A549 treated with RU486 at 1 μM for 4 hours (cell line): ENCODE results near the gene ADCY4. TPM values are rescaled to one million over a fixed set of nuclear protein-coding genes. Genes with fewer than 3 reads are reported as not detected.

Experiments
- total RNA-seq: library from RNA; stranded (reverse); fragments of 200-300 nt; extraction: Qiagen RNA extraction; gene quantifications from 5 replicates; pipeline ENCODE4 v1.2.3, GENCODE V29; 2022; ENCODE audit warnings: low read depth

ADCY4 gene
- not detected in 5 replicates for total RNA-seq

GRCh38 chr14:24334431-24335291 is at the start of gene ADCY4:
Gene ADCY4, minus strand, starts transcription at chr14:24335071. Its CDS starts 419 bp downstream, at chr14:24334652.

GRCh38 chr14:24367514-24368211 is 32.8 kb upstream of the ADCY4 start, which contains the start of gene NFATC4:
Gene NFATC4, plus strand, starts transcription at chr14:24368184. Its CDS starts 157 bp downstream, at chr14:24368341.

GRCh38 chr14:24339284-24340151 is 4.6 kb upstream of the ADCY4 start, which contains the start of gene RIPK3:
Gene RIPK3, minus strand, starts transcription at chr14:24339991. Its CDS starts 165 bp downstream, at chr14:24339826.

GRCh38 chr14:24310646-24311604 is 23.9 kb downstream of the ADCY4 start, which contains the start of gene LTB4R:
Gene LTB4R, plus strand, starts transcription at chr14:24311502. Its CDS starts 4,150 bp downstream, at chr14:24315652.

GRCh38 chr14:24309538-24310264 is 25.2 kb downstream of the ADCY4 start, which contains the start of gene LTB4R2:
Gene LTB4R2, plus strand, starts transcription at chr14:24310140. Its CDS starts 525 bp downstream, at chr14:24310665.

GRCh38 chr14:24307575-24308341 is 27.1 kb downstream of the ADCY4 start, which contains the start of gene CIDEB:
Gene CIDEB, minus strand, starts transcription at chr14:24307977. Its CDS starts 119 bp downstream, at chr14:24307858.

GRCh38 chr14:24299255-24300191 is 35.3 kb downstream of the ADCY4 start, which contains the start of the genes DHRS1 and NOP9:
Gene DHRS1, minus strand, starts transcription at chr14:24299780. Its CDS starts 674 bp downstream, at chr14:24299106.
Gene NOP9, plus strand, starts transcription at chr14:24299850. Its CDS starts 105 bp downstream, at chr14:24299955.

GRCh38 chr14:24271134-24271833 is 63.6 kb downstream of the ADCY4 start, which contains the start of gene RABGGTA:
Gene RABGGTA, minus strand, starts transcription at chr14:24271597. Its CDS starts 482 bp downstream, at chr14:24271115.

Other genes with a start within 250 kb of the ADCY4 start
- 16.5 to 22.6 TPM (median 20.9 TPM) in 5 replicates for gene PCK2, start 240.8 kb downstream of the ADCY4 start, total RNA-seq
- gene DCAF11, start 220.3 kb downstream of the ADCY4 start, total RNA-seq = 19.5 to 23.6 TPM (median 20.5 TPM) in 5 replicates
- 0.72 to 1.2 TPM (median 0.80 TPM) in 5 replicates for gene NRL, start 220.1 kb downstream of the ADCY4 start, total RNA-seq
- 0.17 to 0.31 TPM in 2 of 5 replicates, not detected in the others for gene FITM1, start 204.4 kb downstream of the ADCY4 start, total RNA-seq
- 166 to 196 TPM (median 176 TPM) in 5 replicates for gene PSME1, start 198.9 kb downstream of the ADCY4 start, total RNA-seq
- 45.0 to 65.7 TPM (median 61.1 TPM) in 5 replicates for gene EMC9, start 193.5 kb downstream of the ADCY4 start, total RNA-seq
- gene PSME2, start 188.5 kb downstream of the ADCY4 start, total RNA-seq = 163 to 221 TPM (median 173 TPM) in 5 replicates
- 18.9 to 37.4 TPM (median 28.0 TPM) in 5 replicates for gene RNF31, start 187.6 kb downstream of the ADCY4 start, total RNA-seq
- gene IRF9, start 173.8 kb downstream of the ADCY4 start, total RNA-seq = 14.5 to 20.9 TPM (median 16.8 TPM) in 5 replicates
- gene REC8, start 163.0 kb downstream of the ADCY4 start, total RNA-seq = 4.0 to 5.5 TPM (median 5.1 TPM) in 5 replicates
- gene IPO4, start 146.3 kb downstream of the ADCY4 start, total RNA-seq = 79.3 to 90.2 TPM (median 86.3 TPM) in 5 replicates
- 63.2 to 70.0 TPM (median 67.6 TPM) in 5 replicates for gene TM9SF1, start 139.6 kb downstream of the ADCY4 start, total RNA-seq
- not detected in 5 replicates for gene TSSK4, start 129.4 kb downstream of the ADCY4 start, total RNA-seq
- gene CHMP4A, start 121.6 kb downstream of the ADCY4 start, total RNA-seq = 71.9 to 101 TPM (median 93.0 TPM) in 5 replicates
- 27.3 to 34.4 TPM (median 29.4 TPM) in 5 replicates for gene MDP1, start 119.0 kb downstream of the ADCY4 start, total RNA-seq
- gene NEDD8, start 102.7 kb downstream of the ADCY4 start, total RNA-seq = 444 to 520 TPM (median 484 TPM) in 5 replicates
- 54.3 to 66.4 TPM (median 58.1 TPM) in 5 replicates for gene GMPR2, start 102.1 kb downstream of the ADCY4 start, total RNA-seq
- 34.2 to 38.2 TPM (median 36.6 TPM) in 5 replicates for gene TINF2, start 92.4 kb downstream of the ADCY4 start, total RNA-seq
- 0.53 to 1.1 TPM (median 1.0 TPM) in 5 replicates for gene TGM1, start 71.9 kb downstream of the ADCY4 start, total RNA-seq
- gene RABGGTA, start 63.5 kb downstream of the ADCY4 start, total RNA-seq = 15.2 to 18.4 TPM (median 16.6 TPM) in 5 replicates
- gene DHRS1, start 35.3 kb downstream of the ADCY4 start, total RNA-seq = 10.3 to 14.0 TPM (median 13.1 TPM) in 5 replicates
- 13.7 to 17.0 TPM (median 16.6 TPM) in 5 replicates for gene NOP9, start 35.2 kb downstream of the ADCY4 start, total RNA-seq
- 0.15 to 1.00 TPM (median 0.20 TPM) in 5 replicates for gene CIDEB, start 27.1 kb downstream of the ADCY4 start, total RNA-seq
- 2.5 to 5.7 TPM (median 4.3 TPM) in 5 replicates for gene LTB4R2, start 24.9 kb downstream of the ADCY4 start, total RNA-seq
- gene LTB4R, start 23.6 kb downstream of the ADCY4 start, total RNA-seq = 3.7 to 6.6 TPM (median 6.4 TPM) in 5 replicates
- not detected in 5 replicates for gene RIPK3, start 4.9 kb upstream of the ADCY4 start, total RNA-seq
- 0.29 to 0.67 TPM (median 0.47 TPM) in 4 of 5 replicates, not detected in the other for gene NFATC4, start 33.1 kb upstream of the ADCY4 start, total RNA-seq
- 0.16 to 0.78 TPM (median 0.18 TPM) in 5 replicates for gene NYNRIN, start 63.9 kb upstream of the ADCY4 start, total RNA-seq
- 1.0 to 1.6 TPM (median 1.3 TPM) in 5 replicates for gene CBLN3, start 94.6 kb upstream of the ADCY4 start, total RNA-seq
- gene KHNYN, start 94.9 kb upstream of the ADCY4 start, total RNA-seq = 19.3 to 28.8 TPM (median 26.1 TPM) in 5 replicates
- gene SDR39U1, start 107.7 kb upstream of the ADCY4 start, total RNA-seq = 42.7 to 56.3 TPM (median 47.4 TPM) in 5 replicates
- not detected in 5 replicates for gene CMA1, start 173.2 kb upstream of the ADCY4 start, total RNA-seq
- not detected in 5 replicates for gene CTSG, start 241.2 kb upstream of the ADCY4 start, total RNA-seq